A172 (cell line): Measurements from ENCODE around the gene RNF141. TPM values are rescaled to one million over a fixed set of nuclear protein-coding genes. Genes with fewer than 3 reads are reported as not detected.
A peak's percentile ranks its signal among the peaks of the same experiment; 100 is the strongest.

Experiments
- DNase-seq: peaks from one replicate; pipeline ENCODE4 v3.0.0-alpha.2; 2015; ENCODE audit warnings: low spot score
- total RNA-seq: library from RNA; depleted of rRNA; stranded (reverse); fragments of >200 nt; shearing (Covaris generic); gene quantifications from 2 replicates; pipeline ENCODE4 v1.2.3, GENCODE V29; 2014

Gene RNF141
- total RNA-seq, 1 experiment from 2014 or later, result 23.6 TPM

DNA sequence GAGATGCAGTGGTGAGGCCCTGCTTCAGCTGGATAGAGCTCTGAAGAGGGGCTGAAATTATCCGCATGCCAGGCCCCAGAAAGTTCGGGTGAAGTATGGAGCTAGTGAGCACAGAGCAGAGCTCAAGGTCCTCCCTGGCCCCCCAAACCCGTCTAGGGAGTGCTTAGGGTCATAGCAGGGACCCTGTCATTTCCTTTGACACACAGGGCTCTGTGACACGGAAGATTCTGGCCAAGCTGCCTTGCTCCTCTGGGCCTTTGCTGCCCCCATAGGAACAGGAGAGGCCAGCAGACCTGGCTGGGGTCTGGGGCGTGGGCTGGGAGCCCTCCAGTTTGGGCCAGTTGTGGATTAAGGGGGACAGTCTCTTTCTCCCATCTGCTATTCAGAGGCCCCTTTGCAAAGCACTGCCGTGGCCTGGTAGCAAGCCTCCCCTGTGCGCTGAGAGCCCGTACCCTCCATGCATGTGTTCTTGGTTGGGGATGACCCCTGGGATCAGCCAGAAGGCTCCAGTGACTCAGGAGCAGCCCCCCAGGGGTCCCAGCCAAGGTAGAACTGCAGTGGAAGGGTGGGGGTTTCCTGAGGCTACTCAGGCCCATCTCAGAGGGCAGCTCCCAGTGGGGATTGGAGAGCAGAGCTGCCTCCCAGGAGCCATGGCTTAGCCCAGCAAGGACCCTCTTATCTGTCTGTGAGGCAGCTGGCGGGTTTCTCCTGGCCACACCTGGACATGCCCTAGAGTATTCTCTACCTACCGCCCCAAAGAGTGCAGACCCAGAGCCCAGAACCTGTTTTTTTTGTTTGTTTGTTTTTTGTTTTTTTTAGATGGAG is 42.3 kb downstream of the RNF141 start:
- DNase-seq, result no peak

DNA sequence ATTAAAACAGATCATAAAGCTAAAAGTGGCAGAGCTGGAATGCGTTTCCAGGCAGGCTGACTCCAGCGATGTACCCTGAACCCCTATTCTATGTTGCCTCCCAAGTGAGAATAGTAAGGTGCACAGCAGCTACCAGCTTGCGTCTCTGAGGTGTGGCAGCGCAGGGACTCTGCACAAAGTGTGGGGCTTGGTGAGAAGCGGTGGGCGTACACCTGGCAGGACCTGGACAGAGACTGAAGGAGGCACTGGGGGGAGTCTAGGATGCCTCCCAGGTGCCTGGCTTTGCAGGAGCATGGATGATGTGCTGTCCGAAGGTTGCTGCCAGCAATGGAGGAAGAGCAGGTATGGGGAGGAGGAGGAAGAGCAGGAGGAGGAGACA is 43.0 kb downstream of the RNF141 start:
- DNase-seq, result no peak

DNA sequence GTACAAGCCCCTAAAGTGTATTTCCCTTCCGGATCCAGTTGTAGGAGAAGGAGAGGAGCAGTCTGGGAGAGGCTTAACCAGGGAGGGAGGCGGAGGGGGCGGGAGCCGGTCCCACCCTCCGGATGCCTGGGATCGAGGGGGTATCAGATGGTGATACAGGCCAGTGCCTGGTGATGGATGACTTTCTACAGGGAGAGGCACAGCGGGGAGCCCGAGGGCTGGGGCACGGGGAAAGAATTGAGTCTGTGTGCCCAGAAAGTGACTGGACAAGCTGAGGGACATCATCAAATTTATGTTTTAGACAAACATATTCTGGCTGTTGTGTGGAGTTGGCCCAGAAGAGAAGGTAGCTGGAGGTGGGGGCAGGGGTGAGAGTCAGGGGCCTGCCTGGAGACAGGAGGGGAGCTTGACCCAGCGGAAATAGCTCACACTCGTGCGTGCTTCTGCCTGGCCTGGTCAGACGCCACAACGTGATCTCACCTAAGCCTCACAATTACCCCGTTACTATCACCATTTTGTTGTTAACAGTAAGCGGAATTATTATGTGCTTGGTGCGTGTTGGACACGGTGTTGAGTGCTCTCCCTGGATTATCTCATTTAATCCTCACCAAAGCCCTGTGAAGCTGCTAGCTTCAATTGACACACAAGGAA is 43.5 kb downstream of the RNF141 start:
- no peak for DNase-seq

DNA sequence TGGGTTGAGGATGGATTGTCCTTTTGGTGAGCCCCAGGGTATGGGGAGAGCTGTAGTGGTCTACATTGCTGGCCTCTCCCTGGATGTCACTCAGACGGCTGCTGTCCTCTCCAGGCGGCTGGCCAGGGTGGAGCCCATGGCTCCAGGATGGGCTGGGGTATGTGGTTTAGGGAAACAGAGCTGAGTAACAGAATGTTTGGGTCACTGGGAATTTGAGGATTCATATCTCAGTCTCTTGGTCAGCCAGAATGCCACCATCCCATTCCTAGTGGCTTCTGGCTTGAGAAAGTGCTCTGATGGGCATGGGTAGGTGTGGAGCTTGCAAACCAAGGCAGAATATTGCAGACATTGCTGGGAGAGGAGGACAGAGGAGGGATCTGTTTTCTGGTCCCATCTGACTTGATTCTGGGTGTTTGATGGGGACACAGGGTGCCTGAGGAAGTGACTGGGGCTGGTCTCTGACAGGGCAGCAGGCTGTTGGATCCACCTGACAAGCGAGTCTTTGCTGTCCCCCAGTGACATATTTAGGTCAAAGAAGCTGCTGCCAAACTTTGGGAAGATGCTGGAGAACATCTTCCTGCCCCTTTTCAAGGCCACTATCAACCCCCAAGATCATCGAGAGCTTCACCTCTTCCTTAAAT is 44.6 kb downstream of the RNF141 start:
- no peak for DNase-seq

DNA sequence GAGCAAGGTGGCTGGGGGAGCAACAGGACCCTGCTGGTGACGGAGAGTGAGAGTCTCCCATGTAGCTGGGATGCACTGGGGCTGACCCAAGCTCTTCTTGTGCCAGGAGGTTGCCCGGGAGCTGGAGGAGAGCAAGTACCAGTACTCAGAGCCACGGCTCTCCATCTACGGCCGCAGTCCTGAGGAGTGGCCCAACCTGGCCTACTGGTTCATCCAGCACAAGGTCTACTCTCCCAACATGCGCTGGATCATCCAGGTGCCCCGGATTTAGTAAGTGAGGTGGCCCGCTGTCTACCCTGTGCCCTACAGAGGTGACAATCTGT is 45.6 kb downstream of the RNF141 start:
- no peak for DNase-seq

DNA sequence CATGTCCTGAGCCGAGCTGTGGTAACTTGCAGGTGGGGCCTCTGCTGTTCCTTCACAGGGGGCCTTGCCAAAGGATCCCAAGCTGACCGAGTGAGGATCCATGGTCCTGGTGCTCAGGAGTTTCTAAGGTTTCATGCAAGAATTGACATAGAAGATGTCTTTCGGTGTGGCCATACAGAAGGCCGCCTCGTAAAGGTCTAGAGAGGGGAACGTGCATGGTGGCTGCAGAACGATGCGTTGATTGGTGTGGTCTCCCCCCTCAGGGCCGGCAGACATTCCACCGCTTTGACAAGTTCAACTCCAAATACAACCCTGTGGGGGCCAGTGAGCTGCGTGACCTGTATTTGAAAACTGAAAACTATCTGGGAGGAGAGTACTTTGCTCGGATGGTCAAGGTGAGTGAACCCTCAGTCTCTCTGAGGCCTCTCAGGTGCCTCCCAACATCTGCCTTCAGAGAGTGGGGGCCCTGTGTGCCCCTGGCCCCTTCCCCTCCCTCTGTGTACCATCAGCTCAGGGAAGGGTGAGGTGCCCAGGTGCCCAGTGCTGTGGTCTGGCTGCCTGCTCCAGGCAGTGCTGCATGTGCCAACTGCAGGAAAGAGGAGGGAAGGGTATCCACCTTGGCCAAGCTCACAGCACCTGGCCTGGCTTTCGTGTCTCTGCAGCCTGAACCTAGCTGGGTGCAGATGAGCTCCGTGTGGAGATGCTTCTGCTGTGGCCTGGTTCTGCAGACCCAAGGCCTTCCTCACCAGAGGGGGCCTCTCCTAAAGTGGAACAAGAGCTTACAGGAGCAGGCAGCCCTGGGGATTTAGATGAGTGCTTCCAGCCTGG is 46.1 kb downstream of the RNF141 start:
- DNase-seq, result no peak

DNA sequence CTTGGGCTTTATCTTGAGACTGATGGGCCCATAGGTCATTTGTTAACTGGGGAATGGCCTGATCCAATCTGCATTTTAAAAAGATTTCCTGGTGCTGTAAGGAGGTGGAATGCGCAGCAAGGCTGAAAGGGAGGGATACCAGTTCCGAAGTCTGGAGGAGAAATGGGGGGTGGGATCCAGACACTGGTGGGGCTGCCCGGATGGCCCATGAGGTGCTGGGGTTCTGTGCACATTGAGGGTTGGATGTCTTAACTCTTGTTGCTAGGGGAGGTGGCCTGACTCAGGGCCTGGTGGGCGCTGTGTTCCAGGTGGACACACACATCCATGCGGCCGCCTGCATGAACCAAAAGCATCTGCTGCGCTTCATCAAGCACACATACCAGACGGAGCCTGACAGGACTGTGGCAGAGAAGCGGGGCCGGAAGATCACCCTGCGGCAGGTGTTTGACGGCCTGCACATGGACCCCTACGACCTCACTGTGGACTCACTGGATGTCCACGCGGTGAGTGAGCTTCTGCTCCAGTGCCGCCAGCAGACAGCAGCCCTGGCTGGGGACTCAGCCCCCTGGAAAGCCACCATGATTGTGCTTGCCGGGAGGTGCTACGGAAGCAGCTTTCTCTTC is 47.8 kb downstream of the RNF141 start:
- DNase-seq, result no peak

DNA sequence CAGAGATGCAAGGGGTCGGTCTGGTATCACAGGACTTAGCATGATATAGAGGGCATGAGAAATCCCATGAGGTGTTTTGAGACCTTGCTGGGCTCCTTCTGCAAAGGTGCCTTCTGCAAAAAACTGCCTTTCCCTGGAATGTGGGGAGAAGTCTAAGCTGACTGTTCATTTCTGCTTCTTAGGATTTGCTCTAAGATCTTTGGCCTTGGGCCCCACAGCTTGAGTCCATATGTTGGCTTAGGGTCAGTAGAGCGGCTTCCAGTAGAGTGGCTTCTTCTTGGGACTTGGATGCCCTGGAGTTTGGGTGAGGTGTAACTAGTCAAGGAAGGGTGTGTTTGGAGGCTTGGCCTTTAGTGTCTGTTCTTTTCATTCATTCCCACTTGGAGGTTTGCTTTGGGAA is 48.9 kb downstream of the RNF141 start:
- DNase-seq, result no peak

DNA sequence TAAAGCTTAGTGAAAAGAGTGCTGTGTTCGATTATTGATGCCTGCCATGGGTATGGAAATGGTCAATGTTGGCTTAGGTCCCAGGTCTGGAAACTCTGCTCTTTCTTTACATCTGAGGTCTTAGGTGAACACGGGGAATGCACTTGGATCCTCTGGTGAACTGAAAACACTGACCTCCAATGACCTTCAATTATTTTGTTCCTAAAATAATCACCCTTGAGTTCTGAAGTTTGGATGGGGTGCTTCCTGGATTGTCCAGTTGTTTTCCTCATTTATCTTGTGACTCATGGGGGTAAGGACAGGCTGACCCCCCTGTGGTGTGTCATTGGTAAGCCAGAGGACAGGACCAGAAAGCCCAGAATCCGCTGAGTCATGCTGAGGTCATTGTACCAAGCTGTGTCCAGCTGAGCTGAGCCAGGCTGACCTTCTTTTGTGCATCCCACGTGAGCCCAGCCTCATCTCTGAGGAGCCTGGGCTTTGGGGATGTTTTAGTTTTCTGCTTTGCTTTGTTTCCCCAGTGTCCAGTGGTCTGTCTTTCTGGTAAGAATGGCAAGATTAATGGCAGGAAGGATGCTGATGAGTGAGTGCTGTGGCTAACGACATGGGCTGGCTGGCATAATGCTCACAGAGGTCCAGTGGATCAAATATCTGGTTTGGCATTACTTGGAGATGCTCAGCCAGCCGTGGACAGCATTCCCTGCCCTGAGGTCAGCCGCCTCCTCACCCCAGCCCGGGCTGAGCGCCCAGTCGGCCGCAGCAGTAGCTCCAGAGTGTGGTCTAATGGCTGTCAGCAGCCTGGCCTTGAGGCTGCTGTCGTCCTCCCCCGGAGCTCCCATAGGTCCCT is 50.4 kb downstream of the RNF141 start:
- peak; percentile 99 for DNase-seq

DNA sequence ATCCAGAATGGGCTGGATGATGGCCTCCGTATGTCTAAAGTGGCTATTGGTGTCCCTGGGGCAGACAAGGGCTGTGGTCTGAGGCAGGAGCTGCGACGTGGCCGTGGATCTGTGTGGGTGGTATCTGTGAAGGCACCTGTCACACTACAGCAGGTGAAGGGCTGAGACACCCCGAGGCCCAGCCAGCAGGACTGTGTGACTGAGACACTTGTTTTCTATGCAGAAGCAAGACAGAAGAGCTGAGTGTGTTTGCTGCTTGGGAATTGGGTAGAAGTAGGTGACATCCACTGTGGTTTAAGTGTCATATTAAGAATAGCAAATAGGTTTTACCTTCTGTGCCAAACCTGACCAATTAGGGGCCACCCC is 51.0 kb downstream of the RNF141 start:
- no peak for DNase-seq

DNA sequence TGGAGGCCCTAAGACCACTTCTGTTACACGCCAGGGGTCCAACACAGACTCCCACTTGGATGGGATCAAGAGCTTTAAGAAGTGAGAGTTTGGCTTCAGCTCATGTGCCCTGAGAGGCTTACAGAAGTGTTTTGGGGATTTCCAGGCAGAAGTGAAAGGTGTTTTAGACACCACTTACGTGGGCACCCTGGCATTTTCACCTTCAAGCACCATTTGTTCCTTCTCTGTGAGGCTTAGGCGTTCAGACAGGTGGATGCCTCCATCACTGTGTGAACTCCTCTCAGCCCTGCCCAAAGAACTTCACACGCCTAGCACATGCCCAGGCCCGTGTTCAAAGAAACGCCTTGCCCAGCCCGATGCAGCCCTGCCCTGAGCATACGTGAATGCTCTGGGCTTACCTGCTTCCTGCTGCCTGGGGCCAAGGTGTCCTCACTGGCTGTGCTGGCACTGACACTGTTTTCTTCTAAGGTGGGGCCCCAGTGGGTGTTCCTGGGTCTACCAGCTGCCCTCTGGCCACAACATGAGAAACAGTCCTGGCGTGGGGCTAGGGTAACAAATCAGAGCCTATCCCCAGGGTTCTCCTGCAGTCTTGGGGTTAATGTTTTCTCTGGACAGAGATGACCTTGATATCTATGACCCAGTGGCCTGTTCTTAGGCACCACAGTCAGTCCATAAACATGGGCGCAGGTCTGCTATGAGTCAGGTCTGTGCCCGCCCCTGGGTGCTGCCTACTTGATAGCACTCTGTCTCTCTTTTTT is 51.9 kb downstream of the RNF141 start:
- no peak for DNase-seq

DNA sequence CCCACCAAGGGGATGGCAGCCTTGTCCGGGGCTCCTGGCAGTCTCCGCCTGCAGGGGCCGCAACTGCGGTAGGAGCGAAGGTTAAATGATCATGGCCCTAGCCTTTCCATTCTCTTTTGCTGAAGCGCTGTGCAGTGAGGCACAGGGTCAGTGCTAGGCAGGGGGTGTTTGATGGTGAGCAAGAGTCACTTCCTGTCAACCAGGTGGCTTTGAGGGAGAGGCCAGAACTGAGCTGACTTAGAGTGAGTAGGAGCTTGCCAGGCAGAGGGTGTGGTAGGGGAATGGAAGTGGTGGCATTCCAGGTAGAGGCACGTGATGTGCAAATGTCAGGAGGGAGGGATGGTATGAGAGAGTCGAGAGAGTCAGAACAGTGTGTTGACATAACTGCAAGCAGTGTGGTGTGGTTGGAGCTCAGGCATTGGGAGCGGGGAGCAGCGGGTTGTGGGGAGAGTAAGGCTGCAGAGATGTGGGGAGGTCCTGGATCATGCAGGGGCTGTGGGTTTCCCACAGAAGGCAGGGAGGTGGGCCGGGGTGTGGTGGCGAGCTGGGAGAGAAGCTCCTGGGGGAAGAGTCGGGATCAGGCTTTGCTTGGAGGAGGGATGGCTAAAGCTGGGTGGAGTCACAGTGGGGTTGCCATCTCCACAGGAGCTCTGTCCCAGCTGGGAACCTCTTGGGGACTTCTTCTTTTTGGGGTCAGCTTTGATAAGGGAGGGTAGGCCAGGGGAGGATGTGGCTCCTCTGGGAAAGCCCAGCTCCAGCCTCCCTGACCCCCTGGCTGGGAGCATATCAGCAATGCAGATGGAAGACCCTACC is 52.7 kb downstream of the RNF141 start:
- DNase-seq, result peak; percentile 80

DNA sequence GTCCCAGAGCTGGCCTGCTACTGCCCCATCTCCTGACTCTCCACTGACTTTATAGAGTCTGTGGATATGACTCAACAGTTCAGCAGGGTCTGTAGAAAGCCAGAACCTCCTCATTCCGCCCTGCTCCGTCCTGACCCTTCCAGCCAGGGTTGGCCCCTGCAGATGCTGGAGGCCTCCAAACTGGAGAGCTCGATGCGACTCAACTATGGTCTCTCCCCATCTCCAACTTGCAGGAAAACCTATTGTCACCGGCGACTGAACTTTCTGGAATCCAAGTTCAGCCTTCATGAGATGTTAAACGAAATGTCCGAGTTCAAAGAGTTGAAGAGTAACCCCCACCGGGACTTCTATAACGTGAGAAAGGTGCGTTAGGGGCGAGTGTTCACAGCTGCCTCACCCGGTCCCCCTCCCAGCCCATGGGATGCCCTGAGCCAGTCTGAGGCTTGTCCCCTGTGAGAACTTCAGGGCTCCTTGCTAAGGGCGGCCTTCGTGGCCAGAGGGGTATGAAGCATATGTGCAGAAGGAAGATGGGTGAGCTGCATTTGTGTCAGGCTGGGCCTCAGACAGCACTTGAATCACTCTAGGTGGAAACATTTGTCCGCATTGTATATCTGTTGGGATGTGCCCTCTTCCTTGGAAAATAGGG is 53.9 kb downstream of the RNF141 start:
- no peak for DNase-seq

DNA sequence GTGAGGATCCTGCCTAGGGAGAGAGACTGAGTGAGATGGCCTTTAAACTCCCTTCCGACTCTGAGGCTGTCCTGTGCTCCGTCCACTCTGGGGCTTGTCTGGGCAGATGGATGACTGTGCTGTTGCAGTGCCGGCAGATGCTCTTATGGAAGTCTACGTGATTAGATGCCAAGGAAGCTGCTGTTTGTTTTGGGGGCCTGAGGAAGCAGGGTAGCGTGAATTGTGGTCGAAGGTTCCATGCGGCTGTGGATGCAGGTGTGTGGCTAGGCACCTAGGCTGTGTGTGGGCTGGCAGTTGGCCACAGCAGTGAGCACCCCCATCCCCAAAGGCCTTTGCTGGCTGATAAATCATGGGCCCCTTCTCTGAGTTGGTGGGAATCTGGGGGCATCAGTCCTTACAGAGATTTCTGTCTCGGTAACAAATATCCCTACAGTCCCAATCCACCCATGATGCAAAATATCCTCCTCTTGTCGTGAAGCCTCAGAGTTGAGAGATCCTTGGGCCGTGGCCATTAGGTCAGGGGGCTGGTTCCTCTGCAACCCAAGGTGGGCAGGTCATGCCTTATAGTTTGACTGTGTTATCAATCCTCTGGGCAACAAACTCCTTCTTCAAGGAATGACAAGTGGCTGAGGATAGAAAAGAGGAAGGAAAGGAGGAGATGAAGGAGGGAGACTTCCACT is 54.7 kb downstream of the RNF141 start:
- DNase-seq, result no peak

DNA sequence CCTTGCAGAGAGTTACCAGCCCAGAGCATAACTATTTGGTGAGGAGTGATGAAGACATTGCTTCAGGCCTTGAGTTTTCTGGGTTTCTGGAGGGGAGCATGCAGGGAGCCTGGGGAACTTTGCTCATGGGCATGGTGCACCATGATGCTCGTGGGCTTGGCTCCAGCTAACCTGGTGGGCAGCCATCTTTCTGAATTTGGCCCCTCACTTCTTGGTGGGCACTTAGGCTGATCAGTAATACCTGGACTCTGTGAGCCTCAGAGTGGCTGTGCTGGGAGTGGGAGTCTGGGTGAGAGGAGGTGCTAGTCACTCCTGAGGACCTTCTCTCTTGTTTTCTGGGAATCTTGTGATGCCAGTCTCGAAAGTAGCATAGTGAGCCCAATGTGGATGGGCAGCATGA is 55.3 kb downstream of the RNF141 start:
- no peak for DNase-seq

DNA sequence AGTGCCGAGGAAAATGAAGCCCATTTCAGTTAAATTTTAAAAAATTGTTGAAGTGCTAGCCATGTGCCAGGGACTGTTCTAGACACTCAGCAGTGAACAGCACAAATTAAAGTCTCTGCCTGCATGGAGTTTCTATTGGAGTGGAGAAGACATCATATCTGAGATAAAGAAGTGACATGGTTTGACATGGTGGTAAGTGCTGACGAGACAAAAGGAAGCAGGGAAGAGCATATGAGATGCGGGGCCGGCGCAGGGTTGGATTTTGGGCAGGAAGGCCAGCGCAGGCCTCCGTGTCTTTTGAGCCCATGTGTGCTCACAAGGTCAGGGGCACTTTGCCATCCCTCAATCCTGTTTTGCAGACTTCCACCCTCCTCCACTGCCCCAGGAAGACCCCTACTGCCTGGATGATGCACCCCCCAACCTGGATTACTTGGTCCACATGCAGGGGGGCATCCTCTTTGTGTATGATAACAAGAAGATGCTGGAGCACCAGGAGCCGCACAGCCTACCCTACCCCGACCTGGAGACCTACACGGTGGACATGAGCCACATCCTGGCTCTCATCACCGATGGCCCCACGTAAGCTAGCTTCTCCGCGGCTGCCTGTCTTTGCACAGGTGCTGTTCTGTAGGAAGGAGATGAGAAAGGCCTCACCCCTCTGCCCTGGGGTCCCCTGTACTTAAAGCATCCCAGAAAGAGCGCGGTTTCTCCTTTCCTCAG is 56.4 kb downstream of the RNF141 start:
- no peak for DNase-seq

DNA sequence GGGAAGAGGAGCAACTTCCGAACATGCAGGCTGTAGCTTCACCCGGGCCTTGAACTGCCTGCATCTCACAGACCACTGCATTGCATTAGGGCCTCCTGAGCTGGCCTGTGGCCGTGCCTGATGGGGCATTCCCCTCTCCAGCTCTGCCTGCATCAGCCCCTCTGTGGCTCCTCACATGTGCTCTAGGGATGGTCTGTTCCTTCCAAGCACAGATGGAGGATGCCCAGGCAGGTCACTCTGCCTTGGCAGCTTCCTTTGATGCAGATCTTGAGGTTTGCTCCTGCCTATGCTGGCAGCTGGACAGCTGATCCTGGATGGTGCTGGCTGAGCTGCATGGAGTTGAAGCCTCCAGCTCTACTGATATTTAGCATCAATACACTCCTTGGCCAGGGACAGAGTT is 57.4 kb downstream of the RNF141 start:
- no peak for DNase-seq

DNA sequence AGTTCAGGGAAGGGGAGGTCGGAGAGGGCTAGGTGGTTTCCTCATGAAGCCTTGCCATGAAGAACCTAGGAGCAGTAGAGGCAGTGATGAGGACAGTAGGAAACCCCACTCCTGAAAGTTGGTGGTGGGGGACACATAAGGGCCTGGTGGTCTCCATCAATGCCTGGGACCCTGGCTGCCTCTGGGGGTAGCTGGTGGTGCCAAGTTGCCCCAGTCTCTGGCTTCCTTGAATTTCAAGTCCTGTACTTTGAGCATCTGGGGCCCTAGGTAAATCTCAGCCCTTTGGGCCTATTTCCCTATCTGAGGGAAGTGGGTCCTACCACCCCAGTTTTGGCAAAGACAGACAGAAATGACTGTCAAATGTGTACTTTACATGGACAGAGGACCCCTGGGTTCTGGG is 57.8 kb downstream of the RNF141 start:
- DNase-seq, result no peak
